Gastrocnemius medialis (tissue), 4 donors: ENCODE measurements around the gene ZNF354C. TPM values are rescaled to one million over a fixed set of nuclear protein-coding genes. Genes with fewer than 3 reads are reported as not detected.

Experiments used
- ATAC-seq, 2 donors: fragments of 150-250 bp; one replicate each; pipeline ENCODE4 v1.9.1; 2016
- DNase-seq, 2 donors: peaks; one replicate each; pipeline ENCODE4 v3.0.0-alpha.2; 2019
- H3K27ac ChIP-seq, 4 donors: fragments of 200-600 bp; sonication (generic); 1 replicate in 1 of 4; 2 replicates in 3 of 4; pipeline ENCODE4 v1.5.1; 2016 to 2018; ENCODE audit warnings: mild to moderate bottlenecking in 2 of 4, moderate library complexity in 1 of 4
- H3K27me3 ChIP-seq, 3 donors: fragments of 200-600 bp; sonication (generic) in 2 of 3; 1 replicate in 1 of 3; 2 replicates in 2 of 3; pipeline versions ENCODE4 v1.5.1 to v1.6.0; 2016 to 2019; ENCODE audit warnings: mild to moderate bottlenecking in 1 of 3, moderate library complexity in 1 of 3
- H3K36me3 ChIP-seq, 2 donors: fragments of 200-600 bp; sonication (generic) in 1 of 2; one replicate each; pipeline ENCODE4 v1.5.1; 2017 to 2018
- H3K4me1 ChIP-seq, 2 donors: fragments of 200-600 bp; sonication (generic) in 1 of 2; one replicate each; pipeline ENCODE4 v1.5.1; 2016 to 2017; ENCODE audit warnings: mild to moderate bottlenecking in 2 of 2
- H3K4me3 ChIP-seq, 4 donors: fragments of 200-600 bp; sonication (generic) in 3 of 4; 1 replicate in 1 of 4; 2 replicates in 3 of 4; pipeline ENCODE4 v1.5.1; 2016 to 2019; ENCODE audit warnings: mild to moderate bottlenecking in 2 of 4
- H3K9me3 ChIP-seq, 3 donors: fragments of 200-600 bp; sonication (generic) in 2 of 3; 1 replicate in 1 of 3; 2 replicates in 2 of 3; pipeline ENCODE4 v1.5.1; 2016 to 2019
- POLR2A ChIP-seq, 2 donors: fragments of 450-650 bp; IDR thresholded peaks; one replicate each; pipeline ENCODE4 v1.6.1; 2017; ENCODE audit warnings: antibody characterized with exemption in 2 of 2, mild to moderate bottlenecking in 2 of 2, moderate library complexity in 2 of 2
- in situ Hi-C, 4 donors: fragments of 200-750 bp; cut with MboI; loops; one replicate each; pipeline versions ENCODE4 v1.15.0 to v1.8.0; 2017; ENCODE audit warnings: low sequenced_read_pairs in 4 of 4
- intact Hi-C: fragments of 100-400 bp; cut with DNase I; formaldehyde crosslinking; loops from one replicate; pipeline ENCODE4 v1.15.1; 2023; ENCODE audit warnings: low total_unique reads
- total RNA-seq, 4 donors: library from RNA; depleted of rRNA; stranded (reverse); fragments of >200 nt; gene quantifications; one replicate each; pipeline versions ENCODE4 v1.1.0 to v1.2.3, GENCODE V29; 2016
- TF ChIP-seq, protein P1 (sequence below), 5 experiments: fragments of 450-650 bp in 3 of 5; fragments of 200-600 bp in 2 of 5; sonication (generic) in 2 of 5; IDR thresholded peaks in 4 of 5; conservative IDR thresholded peaks in 1 of 5; 1 replicate in 4 of 5; 2 replicates in 1 of 5; pipeline ENCODE4 v1.5.1; 2016 to 2019; ENCODE audit warnings: antibody characterized with exemption in 5 of 5, mild to moderate bottlenecking in 3 of 5, moderate library complexity in 3 of 5

Gene ZNF354C
- total RNA-seq, 4 donors from 2014 or later = 1.6 to 3.5 (median 2.3) TPM

DNA sequence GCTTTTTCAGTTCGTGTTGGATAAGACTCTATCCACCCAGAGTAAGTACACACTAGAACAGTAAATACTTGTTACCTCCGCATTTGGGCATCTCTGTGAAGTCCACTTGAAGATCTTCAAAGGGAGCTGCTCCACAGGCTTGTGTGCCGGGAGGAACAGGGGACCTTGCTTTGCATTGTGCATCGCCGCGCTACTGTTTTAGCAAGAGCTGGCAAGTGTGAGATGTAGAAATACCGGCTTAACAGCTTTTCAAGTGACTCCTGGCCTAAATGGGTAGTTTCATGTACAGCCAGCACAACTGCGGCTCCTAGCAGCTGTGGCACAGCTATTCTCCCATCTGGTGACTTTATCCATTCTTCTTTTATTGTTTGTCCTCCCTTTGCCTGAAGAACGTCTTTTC, 8.4 kb upstream of the ZNF354C start:
- no peak overlapping the region for H3K4me3 ChIP-seq
- TF ChIP-seq, protein P1, sequence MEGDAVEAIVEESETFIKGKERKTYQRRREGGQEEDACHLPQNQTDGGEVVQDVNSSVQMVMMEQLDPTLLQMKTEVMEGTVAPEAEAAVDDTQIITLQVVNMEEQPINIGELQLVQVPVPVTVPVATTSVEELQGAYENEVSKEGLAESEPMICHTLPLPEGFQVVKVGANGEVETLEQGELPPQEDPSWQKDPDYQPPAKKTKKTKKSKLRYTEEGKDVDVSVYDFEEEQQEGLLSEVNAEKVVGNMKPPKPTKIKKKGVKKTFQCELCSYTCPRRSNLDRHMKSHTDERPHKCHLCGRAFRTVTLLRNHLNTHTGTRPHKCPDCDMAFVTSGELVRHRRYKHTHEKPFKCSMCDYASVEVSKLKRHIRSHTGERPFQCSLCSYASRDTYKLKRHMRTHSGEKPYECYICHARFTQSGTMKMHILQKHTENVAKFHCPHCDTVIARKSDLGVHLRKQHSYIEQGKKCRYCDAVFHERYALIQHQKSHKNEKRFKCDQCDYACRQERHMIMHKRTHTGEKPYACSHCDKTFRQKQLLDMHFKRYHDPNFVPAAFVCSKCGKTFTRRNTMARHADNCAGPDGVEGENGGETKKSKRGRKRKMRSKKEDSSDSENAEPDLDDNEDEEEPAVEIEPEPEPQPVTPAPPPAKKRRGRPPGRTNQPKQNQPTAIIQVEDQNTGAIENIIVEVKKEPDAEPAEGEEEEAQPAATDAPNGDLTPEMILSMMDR (IDR thresholded peaks at IDR 0.05 in 4 of 5, conservative IDR thresholded peaks at IDR 0.05 in 1 of 5) = no peak
- no peak for TF ChIP-seq POLR2A (IDR thresholded peaks at IDR 0.05)
- no peaks in the 10 kb centered on the region for H3K36me3 ChIP-seq
- no peak for DNase-seq
- ATAC-seq = no peak
- peaks cover 0 to 4% (median 0%) of the 10 kb centered on the region in 3 donors for H3K27me3 ChIP-seq
- H3K27ac ChIP-seq = no peak overlapping the region
- intact Hi-C loops (no loop called here), in situ Hi-C loops (loop anchor here in 2 of 4 donors (25.0 kb wide), 1 partner anchor 314 kb away; the partner anchor contains the start of gene ZNF354A (in 2 of the 2))
- H3K9me3 ChIP-seq = no peaks in the 10 kb centered on the region
- no peaks in the 10 kb centered on the region for H3K4me1 ChIP-seq

DNA sequence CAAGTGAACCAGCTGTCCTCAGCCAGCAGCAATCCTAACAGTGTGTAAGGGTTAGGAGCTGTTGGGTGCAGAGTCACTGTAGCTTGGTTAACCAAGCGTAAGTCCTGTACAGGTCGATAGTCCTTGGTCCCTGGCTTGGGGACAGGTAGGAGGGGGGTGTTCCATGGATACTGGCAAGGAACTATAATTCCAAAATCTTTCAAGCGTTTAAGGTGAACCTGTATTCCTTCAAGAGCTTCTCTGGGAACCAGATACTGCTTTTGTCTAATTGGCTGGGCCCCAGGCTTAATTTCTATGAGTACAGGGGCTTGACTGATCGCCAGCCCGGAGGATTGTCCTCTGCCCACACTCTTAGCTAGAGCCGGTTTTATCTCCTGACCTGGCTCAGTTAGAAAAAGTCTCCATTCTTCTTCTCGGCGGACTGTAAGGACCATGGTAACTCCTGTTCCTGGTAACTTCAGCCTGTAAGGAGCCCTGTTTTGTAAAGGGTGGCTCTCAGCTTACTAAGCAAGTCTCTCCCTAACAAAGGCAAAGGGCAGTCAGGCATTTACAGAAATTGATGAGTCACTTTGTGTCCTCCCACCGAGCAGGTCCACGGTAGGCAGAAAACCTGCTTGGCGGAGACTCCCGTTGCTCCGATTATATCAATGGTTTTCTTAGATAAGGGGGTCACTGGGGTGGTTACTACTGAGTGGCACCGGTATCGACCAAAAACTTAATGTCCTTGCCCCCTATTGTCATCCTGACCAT, 6.0 kb upstream of the ZNF354C start:
- no peak overlapping the region for H3K4me3 ChIP-seq
- TF ChIP-seq POLR2A (IDR thresholded peaks at IDR 0.05) = no peak
- TF ChIP-seq, protein P1 (IDR thresholded peaks at IDR 0.05 in 4 of 5, conservative IDR thresholded peaks at IDR 0.05 in 1 of 5) = no peak
- DNase-seq (no peak), ATAC-seq (no peak)
- no peaks in the 10 kb centered on the region for H3K4me1 ChIP-seq
- peaks cover 0 to 4% (median 0%) of the 10 kb centered on the region in 3 donors for H3K27me3 ChIP-seq
- no peaks in the 10 kb centered on the region for H3K36me3 ChIP-seq
- H3K27ac ChIP-seq = no peak overlapping the region
- intact Hi-C loops = no loop called here
- in situ Hi-C loops = loop anchor here in 2 of 4 donors (25.0 kb wide), 1 partner anchor 317 kb away; the partner anchor contains the start of gene ZNF354A (in 2 of the 2)
- H3K9me3 ChIP-seq = peaks cover 0 to 5% (median 0%) of the 10 kb centered on the region in 3 donors

DNA sequence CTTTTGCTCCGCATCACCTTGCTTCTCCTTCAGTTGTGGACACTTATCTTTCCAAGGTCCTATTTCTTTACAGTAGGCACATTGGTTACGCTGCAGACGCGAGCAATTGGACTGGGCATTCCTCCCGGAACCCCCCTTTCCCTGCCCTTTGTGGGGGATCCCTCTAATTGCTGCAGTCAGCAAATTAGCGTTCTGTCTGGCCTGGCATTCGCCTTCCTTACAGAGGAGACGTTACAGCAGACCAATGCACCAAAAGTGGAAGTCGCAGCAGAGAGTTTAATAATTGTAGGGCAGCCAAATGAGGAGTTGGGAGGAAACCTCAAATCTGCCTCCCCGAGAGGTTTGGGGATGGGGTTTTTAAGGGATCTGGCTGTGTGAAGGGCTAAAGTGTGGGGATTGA, 5.3 kb upstream of the ZNF354C start:
- in situ Hi-C loops = loop anchor here in 2 of 4 donors (25.0 kb wide), 1 partner anchor 318 kb away; the partner anchor contains the start of gene ZNF354A (in 2 of the 2)
- no peak for ATAC-seq
- intact Hi-C loops = no loop called here
- Histone ChIP-seq H3K27ac (no peak overlapping the region), H3K27me3 (peaks cover 0 to 4% (median 0%) of the 10 kb centered on the region in 3 donors), H3K4me3 (no peak overlapping the region), H3K9me3 (peaks cover 0 to 6% (median 0%) of the 10 kb centered on the region in 3 donors), H3K36me3 (no peaks in the 10 kb centered on the region), H3K4me1 (no peaks in the 10 kb centered on the region)
- TF ChIP-seq, protein P1 (IDR thresholded peaks at IDR 0.05 in 4 of 5, conservative IDR thresholded peaks at IDR 0.05 in 1 of 5) = no peak
- no peak for TF ChIP-seq POLR2A (IDR thresholded peaks at IDR 0.05)
- no peak for DNase-seq

DNA sequence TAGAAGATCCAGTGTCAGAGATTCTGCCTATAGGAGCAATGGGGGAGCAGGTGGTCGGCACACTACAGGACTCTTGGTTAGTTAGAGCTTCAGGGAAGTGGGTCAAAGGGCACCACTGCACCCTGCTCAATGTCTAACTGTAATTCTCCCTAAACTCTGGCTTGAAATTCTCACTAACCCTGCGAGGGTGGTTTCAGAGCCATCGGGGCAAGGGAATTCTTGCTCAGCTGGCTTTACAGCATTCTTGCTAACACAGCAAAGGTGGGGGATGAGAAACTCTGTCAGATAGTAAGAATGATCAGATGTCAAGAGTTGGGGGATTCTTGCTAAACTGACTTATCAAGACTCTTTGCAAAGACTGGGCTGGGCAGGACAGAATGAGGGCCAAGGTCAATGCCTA, 4.7 kb upstream of the ZNF354C start:
- peaks cover 0 to 6% (median 0%) of the 10 kb centered on the region in 3 donors for H3K9me3 ChIP-seq
- H3K36me3 ChIP-seq = no peaks in the 10 kb centered on the region
- no peak for DNase-seq
- no peak overlapping the region for H3K27ac ChIP-seq
- no peak for TF ChIP-seq POLR2A (IDR thresholded peaks at IDR 0.05)
- TF ChIP-seq, protein P1 (IDR thresholded peaks at IDR 0.05 in 4 of 5, conservative IDR thresholded peaks at IDR 0.05 in 1 of 5) = no peak
- no peak for ATAC-seq
- in situ Hi-C loops (loop anchor here in 2 of 4 donors (25.0 kb wide), 1 partner anchor 318 kb away; the partner anchor contains the start of gene ZNF354A (in 2 of the 2)), intact Hi-C loops (no loop called here)
- H3K4me3 ChIP-seq = no peak overlapping the region
- H3K27me3 ChIP-seq = peaks cover 0 to 4% (median 0%) of the 10 kb centered on the region in 3 donors
- no peaks in the 10 kb centered on the region for H3K4me1 ChIP-seq
